ENCODE results near the gene PDE6A. TPM values are rescaled to one million over a fixed set of nuclear protein-coding genes. Genes with fewer than 3 reads are reported as not detected.

Gene PDE6A
- total and polyA plus RNA-seq, 9 of the 15 experiments (the other 6 are each of a cell fraction or from before 2014, with no cell fraction given), result 0.01 to 0.04 (median 0.01) TPM; not detected in 6

DNA sequence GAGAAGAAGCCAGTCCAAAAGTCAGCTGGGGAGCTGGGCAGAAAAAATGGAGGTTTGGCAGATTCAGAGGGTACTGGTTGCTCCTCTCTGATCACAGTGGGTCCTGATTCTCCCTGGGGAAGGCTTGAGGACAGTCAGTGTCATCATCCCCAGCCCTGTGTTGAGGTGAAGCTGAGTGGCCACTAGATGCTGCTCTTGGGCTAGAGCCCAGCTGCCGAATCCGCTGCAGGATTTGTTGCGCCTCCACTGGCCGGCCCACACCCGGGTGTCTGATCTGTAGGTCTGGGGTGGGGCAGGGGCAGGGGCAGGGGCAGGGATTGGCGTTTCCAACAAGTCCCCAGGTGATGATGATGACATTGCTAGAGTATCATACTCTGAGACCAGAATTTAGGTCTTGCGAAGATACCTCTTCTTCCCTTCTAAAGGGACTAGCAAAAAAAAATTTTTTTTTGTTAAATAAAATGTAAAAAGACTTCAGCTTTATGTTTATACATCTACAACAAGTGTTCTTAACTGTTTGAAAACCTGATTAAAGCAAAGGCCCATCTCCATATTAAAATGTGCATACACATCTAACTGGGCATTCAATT is 106.8 kb downstream of the PDE6A start (continued):
- TF ChIP-seq, protein P1, sequence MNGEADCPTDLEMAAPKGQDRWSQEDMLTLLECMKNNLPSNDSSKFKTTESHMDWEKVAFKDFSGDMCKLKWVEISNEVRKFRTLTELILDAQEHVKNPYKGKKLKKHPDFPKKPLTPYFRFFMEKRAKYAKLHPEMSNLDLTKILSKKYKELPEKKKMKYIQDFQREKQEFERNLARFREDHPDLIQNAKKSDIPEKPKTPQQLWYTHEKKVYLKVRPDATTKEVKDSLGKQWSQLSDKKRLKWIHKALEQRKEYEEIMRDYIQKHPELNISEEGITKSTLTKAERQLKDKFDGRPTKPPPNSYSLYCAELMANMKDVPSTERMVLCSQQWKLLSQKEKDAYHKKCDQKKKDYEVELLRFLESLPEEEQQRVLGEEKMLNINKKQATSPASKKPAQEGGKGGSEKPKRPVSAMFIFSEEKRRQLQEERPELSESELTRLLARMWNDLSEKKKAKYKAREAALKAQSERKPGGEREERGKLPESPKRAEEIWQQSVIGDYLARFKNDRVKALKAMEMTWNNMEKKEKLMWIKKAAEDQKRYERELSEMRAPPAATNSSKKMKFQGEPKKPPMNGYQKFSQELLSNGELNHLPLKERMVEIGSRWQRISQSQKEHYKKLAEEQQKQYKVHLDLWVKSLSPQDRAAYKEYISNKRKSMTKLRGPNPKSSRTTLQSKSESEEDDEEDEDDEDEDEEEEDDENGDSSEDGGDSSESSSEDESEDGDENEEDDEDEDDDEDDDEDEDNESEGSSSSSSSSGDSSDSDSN (IDR thresholded peaks at IDR 0.05; ENCODE audit: borderline replicate concordance in 1 of 2, low read depth in 2 of 2, low read length in 2 of 2), result no peak
- TF ChIP-seq ZNF77 (CRISPR knock-in tag; IDR thresholded peaks at IDR 0.05) (no peak), SP1 (CRISPR knock-in tag; IDR thresholded peaks at IDR 0.05) (no peak), ZC3H4 (CRISPR knock-in tag; IDR thresholded peaks at IDR 0.05; ENCODE audit: borderline replicate concordance) (no peak), FIP1L1 (IDR thresholded peaks at IDR 0.05; ENCODE audit: low read depth, low read length, poor library complexity, severe bottlenecking) (no peak), ZNF3 (CRISPR knock-in tag; IDR thresholded peaks at IDR 0.05) (no peak), TBP (optimal IDR thresholded peaks at IDR 0.05; ENCODE audit: low read depth, low read length) (no peak)
- TF ChIP-seq, protein P2, sequence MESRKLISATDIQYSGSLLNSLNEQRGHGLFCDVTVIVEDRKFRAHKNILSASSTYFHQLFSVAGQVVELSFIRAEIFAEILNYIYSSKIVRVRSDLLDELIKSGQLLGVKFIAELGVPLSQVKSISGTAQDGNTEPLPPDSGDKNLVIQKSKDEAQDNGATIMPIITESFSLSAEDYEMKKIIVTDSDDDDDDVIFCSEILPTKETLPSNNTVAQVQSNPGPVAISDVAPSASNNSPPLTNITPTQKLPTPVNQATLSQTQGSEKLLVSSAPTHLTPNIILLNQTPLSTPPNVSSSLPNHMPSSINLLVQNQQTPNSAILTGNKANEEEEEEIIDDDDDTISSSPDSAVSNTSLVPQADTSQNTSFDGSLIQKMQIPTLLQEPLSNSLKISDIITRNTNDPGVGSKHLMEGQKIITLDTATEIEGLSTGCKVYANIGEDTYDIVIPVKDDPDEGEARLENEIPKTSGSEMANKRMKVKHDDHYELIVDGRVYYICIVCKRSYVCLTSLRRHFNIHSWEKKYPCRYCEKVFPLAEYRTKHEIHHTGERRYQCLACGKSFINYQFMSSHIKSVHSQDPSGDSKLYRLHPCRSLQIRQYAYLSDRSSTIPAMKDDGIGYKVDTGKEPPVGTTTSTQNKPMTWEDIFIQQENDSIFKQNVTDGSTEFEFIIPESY (CRISPR knock-in tag; IDR thresholded peaks at IDR 0.05), result peak; percentile 95
- TF ChIP-seq, protein P3, sequence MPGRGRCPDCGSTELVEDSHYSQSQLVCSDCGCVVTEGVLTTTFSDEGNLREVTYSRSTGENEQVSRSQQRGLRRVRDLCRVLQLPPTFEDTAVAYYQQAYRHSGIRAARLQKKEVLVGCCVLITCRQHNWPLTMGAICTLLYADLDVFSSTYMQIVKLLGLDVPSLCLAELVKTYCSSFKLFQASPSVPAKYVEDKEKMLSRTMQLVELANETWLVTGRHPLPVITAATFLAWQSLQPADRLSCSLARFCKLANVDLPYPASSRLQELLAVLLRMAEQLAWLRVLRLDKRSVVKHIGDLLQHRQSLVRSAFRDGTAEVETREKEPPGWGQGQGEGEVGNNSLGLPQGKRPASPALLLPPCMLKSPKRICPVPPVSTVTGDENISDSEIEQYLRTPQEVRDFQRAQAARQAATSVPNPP (IDR thresholded peaks at IDR 0.05; ENCODE audit: borderline replicate concordance, insufficient read depth, insufficient read length), result no peak
- TF ChIP-seq, protein P4, sequence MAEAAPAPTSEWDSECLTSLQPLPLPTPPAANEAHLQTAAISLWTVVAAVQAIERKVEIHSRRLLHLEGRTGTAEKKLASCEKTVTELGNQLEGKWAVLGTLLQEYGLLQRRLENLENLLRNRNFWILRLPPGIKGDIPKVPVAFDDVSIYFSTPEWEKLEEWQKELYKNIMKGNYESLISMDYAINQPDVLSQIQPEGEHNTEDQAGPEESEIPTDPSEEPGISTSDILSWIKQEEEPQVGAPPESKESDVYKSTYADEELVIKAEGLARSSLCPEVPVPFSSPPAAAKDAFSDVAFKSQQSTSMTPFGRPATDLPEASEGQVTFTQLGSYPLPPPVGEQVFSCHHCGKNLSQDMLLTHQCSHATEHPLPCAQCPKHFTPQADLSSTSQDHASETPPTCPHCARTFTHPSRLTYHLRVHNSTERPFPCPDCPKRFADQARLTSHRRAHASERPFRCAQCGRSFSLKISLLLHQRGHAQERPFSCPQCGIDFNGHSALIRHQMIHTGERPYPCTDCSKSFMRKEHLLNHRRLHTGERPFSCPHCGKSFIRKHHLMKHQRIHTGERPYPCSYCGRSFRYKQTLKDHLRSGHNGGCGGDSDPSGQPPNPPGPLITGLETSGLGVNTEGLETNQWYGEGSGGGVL (CRISPR knock-in tag; IDR thresholded peaks at IDR 0.05), result no peak
